PC-3 (cell line): Measurements from ENCODE around the gene JMJD4. TPM values are rescaled to one million over a fixed set of nuclear protein-coding genes. Genes with fewer than 3 reads are reported as not detected.

ENCODE experiments used
- ATAC-seq: fragments of 200-7000 bp; cut with Tn5 transposase; 2 replicates; pipeline ENCODE4 v1.9.1; 2020; ENCODE audit warnings: mild to moderate bottlenecking, moderate library complexity
- BruUV-seq: library from RNA; stranded (reverse); fragments of 400-500 nt; replicated peaks from 2 replicates; lab custom pipeline; 2021; lab: Mats Ljungman, UMichigan
- CTCF ChIA-PET: fragments of 300-600 bp; sonication (Branson Sonifier 250); formaldehyde crosslinking; loops from one replicate; lab custom pipeline; 2022; ENCODE audit warnings: antibody characterized with exemption; lab: Charles Lee
- POLR2A ChIA-PET: fragments of 300-600 bp; sonication (Branson Sonifier 250); formaldehyde crosslinking; loops from one replicate; lab custom pipeline; 2022; ENCODE audit warnings: antibody characterized with exemption; ENCODE audit not compliant: unreplicated experiment; lab: Charles Lee
- DNase-seq: peaks from one replicate; pipeline ENCODE4 v3.0.0-alpha.2; 2015
- H2AFZ ChIP-seq: fragments of 300-600 bp; sonication (generic); 2 replicates; pipeline ENCODE4 v1.6.0; 2016; ENCODE audit warnings: antibody characterized with exemption, low read length
- H3F3A ChIP-seq: fragments of 300-600 bp; sonication (generic); one replicate; pipeline ENCODE4 v1.6.0; 2017; ENCODE audit warnings: antibody characterized with exemption, low read length, control low read depth, mild to moderate bottlenecking; ENCODE audit not compliant: unreplicated experiment
- H3K27ac ChIP-seq: fragments of 300-600 bp; sonication (generic); 2 replicates; pipeline ENCODE4 v1.5.1; 2016; ENCODE audit warnings: mild to moderate bottlenecking, low read length
- H3K27me3 ChIP-seq: fragments of 300-600 bp; sonication (generic); 2 replicates; pipeline ENCODE4 v1.6.1; 2016; ENCODE audit warnings: low read length, mixed read lengths
- H3K36me3 ChIP-seq: fragments of 300-600 bp; sonication (generic); 2 replicates; pipeline ENCODE4 v1.6.1; 2016; ENCODE audit warnings: low read depth, mixed run types, low read length, mixed read lengths
- H3K4me1 ChIP-seq: fragments of 300-600 bp; sonication (generic); 2 replicates; pipeline ENCODE4 v1.5.1; 2016; ENCODE audit warnings: low read length; ENCODE audit not compliant: insufficient read depth
- H3K4me2 ChIP-seq: fragments of 300-600 bp; sonication (generic); 2 replicates; pipeline ENCODE4 v1.6.0; 2016; ENCODE audit warnings: low read length
- H3K4me3 ChIP-seq: fragments of 300-600 bp; sonication (generic); 2 replicates; pipeline ENCODE4 v1.5.1; 2016; ENCODE audit warnings: mild to moderate bottlenecking, low read length, mixed read lengths
- H3K79me2 ChIP-seq: fragments of 300-600 bp; sonication (generic); 2 replicates; pipeline ENCODE4 v1.6.1; 2017; ENCODE audit warnings: low read length, mixed read lengths
- H3K9ac ChIP-seq: fragments of 300-600 bp; sonication (generic); 2 replicates; pipeline ENCODE4 v1.6.0; 2016; ENCODE audit warnings: mild to moderate bottlenecking, low read length
- H3K9me2 ChIP-seq: fragments of 300-600 bp; sonication (generic); replicated peaks from 2 replicates; pipeline ENCODE4 v1.6.1; 2016; ENCODE audit warnings: mixed run types, low read length, mixed read lengths
- H3K9me3 ChIP-seq: fragments of 300-600 bp; sonication (generic); 2 replicates; pipeline ENCODE4 v1.6.1; 2016; ENCODE audit warnings: low read length, mixed read lengths
- H4K20me1 ChIP-seq: fragments of 300-600 bp; sonication (generic); 2 replicates; pipeline ENCODE4 v1.6.1; 2016; ENCODE audit warnings: low read length, mixed read lengths
- CTCF ChIP-seq: fragments of 300-600 bp; sonication (generic); conservative IDR thresholded peaks from 2 replicates; pipeline ENCODE4 v1.5.1; 2017; ENCODE audit warnings: antibody characterized with exemption, low read depth, mild to moderate bottlenecking, low read length
- EZH2 ChIP-seq: fragments of 300-600 bp; sonication (generic); IDR thresholded peaks from one replicate; pipeline ENCODE4 v1.6.1; 2017; ENCODE audit warnings: antibody characterized with exemption, mild to moderate bottlenecking, low read length; ENCODE audit not compliant: unreplicated experiment
- EZH2phosphoT487 ChIP-seq: fragments of 300-600 bp; sonication (generic); IDR thresholded peaks from 2 replicates; pipeline ENCODE4 v1.6.1; 2018; ENCODE audit warnings: mild to moderate bottlenecking, antibody characterized with exemption, low read length, borderline replicate concordance
- intact Hi-C: fragments of 100-400 bp; cut with micrococcal nuclease; formaldehyde crosslinking; loops from 2 replicates; pipeline ENCODE4 v1.9.0; 2023
- total RNA-seq: library from RNA; depleted of rRNA; stranded (reverse); fragments of >200 nt; gene quantifications from 2 replicates; pipeline ENCODE4 v1.2.3, GENCODE V29; 2014

The JMJD4 gene
- total RNA-seq, 1 experiment from 2014 or later: 80.5 TPM

- ChIA-PET POLR2A (no interaction called here), CTCF (no interaction called here)
- Histone ChIP-seq H2AFZ (no peak overlapping the region), H3K9me3 (no peaks in the 10 kb centered on the region), H3K4me1 (peaks cover 14% of the 10 kb centered on the region), H3F3A (no peaks in the 10 kb centered on the region), H3K9ac (no peak overlapping the region), H4K20me1 (peaks cover 25% of the 10 kb centered on the region; the same call in 1 of the 2 replicates), H3K36me3 (0 out of 2 replicates have a peak, but pooled peaks cover 3% of the 10 kb centered on the region), H3K9me2 (no peaks in the 10 kb centered on the region), H3K79me2 (peaks cover 97% of the 10 kb centered on the region), H3K4me2 (no peak overlapping the region), H3K27ac (no peak overlapping the region), H3K4me3 (no peak overlapping the region), H3K27me3 (no peaks in the 10 kb centered on the region)
- intact Hi-C loops: no loop called here
- no TSS peak for BruUV-seq
- DNase-seq: no peak
- ATAC-seq: no peak
- TF ChIP-seq EZH2phosphoT487 (no peak), EZH2 (no peak), CTCF (no peak)
Measured at GRCh38 chr1:227740401-227740960, 5.4 kb upstream of the JMJD4 start.

- Histone ChIP-seq H3K9ac (no peak overlapping the region), H3K79me2 (peaks cover 96% of the 10 kb centered on the region), H3K27me3 (no peaks in the 10 kb centered on the region), H3K9me2 (no peaks in the 10 kb centered on the region), H3K4me2 (no peak overlapping the region), H3K36me3 (0 out of 2 replicates have a peak, but pooled peaks cover 3% of the 10 kb centered on the region), H2AFZ (no peak overlapping the region), H3K4me3 (no peak overlapping the region), H3K27ac (no peak overlapping the region), H3F3A (no peaks in the 10 kb centered on the region), H4K20me1 (peaks cover 23% of the 10 kb centered on the region; the same call in 1 of the 2 replicates), H3K9me3 (no peaks in the 10 kb centered on the region), H3K4me1 (peaks cover 14% of the 10 kb centered on the region)
- DNase-seq (no peak), ATAC-seq (no peak)
- POLR2A ChIA-PET: no interaction called here
- no TSS peak for BruUV-seq
- TF ChIP-seq EZH2 (no peak), EZH2phosphoT487 (no peak), CTCF (no peak)
- intact Hi-C loops: no loop called here
- CTCF ChIA-PET: no interaction called here
Measured at GRCh38 chr1:227739636-227740035, 4.5 kb upstream of the JMJD4 start.

GRCh38 chr1:227738820-227739219 is 3.7 kb upstream of the JMJD4 start:
- no peaks in the 10 kb centered on the region for H3K9me3 ChIP-seq
- no peak for ATAC-seq
- no peak overlapping the region for H3K27ac ChIP-seq
- H3K79me2 ChIP-seq: peaks cover 96% of the 10 kb centered on the region
- H3K36me3 ChIP-seq: 0 out of 2 replicates have a peak, but pooled peaks cover 3% of the 10 kb centered on the region
- intact Hi-C loops: no loop called here
- no peaks in the 10 kb centered on the region for H3K9me2 ChIP-seq
- H3K4me3 ChIP-seq: no peak overlapping the region
- no TSS peak for BruUV-seq
- POLR2A ChIA-PET: no interaction called here
- CTCF ChIA-PET: no interaction called here
- peaks cover 18% of the 10 kb centered on the region; the same call in 1 of the 2 replicates for H4K20me1 ChIP-seq
- H2AFZ ChIP-seq: no peak overlapping the region
- no peak overlapping the region for H3K4me2 ChIP-seq
- H3F3A ChIP-seq: no peaks in the 10 kb centered on the region
- TF ChIP-seq EZH2phosphoT487 (no peak), CTCF (no peak), EZH2 (no peak)
- no peaks in the 10 kb centered on the region for H3K27me3 ChIP-seq
- H3K4me1 ChIP-seq: peaks cover 17% of the 10 kb centered on the region
- no peak for DNase-seq
- no peak overlapping the region for H3K9ac ChIP-seq
